Loucy (cell line): ENCODE data around the gene CENPO.

ENCODE experiments used
- H2AFZ ChIP-seq: fragments of 200-600 bp; sonication (generic); 2 replicates; pipeline ENCODE4 v1.6.0; 2016; ENCODE audit warnings: antibody characterized with exemption, mild to moderate bottlenecking, low read length, moderate library complexity
- H3F3A ChIP-seq: fragments of 200-600 bp; 2 replicates; pipeline ENCODE4 v1.6.0; 2016; ENCODE audit warnings: antibody characterized with exemption, low read depth, mild to moderate bottlenecking
- H3K27me3 ChIP-seq: fragments of 200-600 bp; sonication (generic); 2 replicates; pipeline ENCODE4 v1.6.1; 2014; ENCODE audit warnings: low read length, mild to moderate bottlenecking; ENCODE audit not compliant: insufficient read depth, poor library complexity, severe bottlenecking
- H3K36me3 ChIP-seq: fragments of 200-600 bp; sonication (generic); 2 replicates; pipeline ENCODE4 v1.6.1; 2016; ENCODE audit warnings: low read length; ENCODE audit not compliant: insufficient read depth
- H3K4me1 ChIP-seq: fragments of 200-600 bp; sonication (generic); 2 replicates; pipeline ENCODE4 v1.5.1; 2014; ENCODE audit warnings: low read length, mild to moderate bottlenecking; ENCODE audit not compliant: insufficient read depth, poor library complexity, severe bottlenecking
- H3K4me2 ChIP-seq: fragments of 200-600 bp; sonication (generic); 2 replicates; pipeline ENCODE4 v1.6.0; 2014; ENCODE audit warnings: antibody characterized with exemption, low read length, low read depth, mild to moderate bottlenecking; ENCODE audit not compliant: poor library complexity, severe bottlenecking
- H3K4me3 ChIP-seq: fragments of 200-600 bp; sonication (generic); 2 replicates; pipeline ENCODE4 v1.5.1; 2014; ENCODE audit warnings: low read length, mild to moderate bottlenecking, mixed read lengths; ENCODE audit not compliant: poor library complexity, severe bottlenecking
- H3K79me2 ChIP-seq: fragments of 200-600 bp; sonication (generic); 2 replicates; pipeline ENCODE4 v1.6.1; 2014; ENCODE audit warnings: low read length; ENCODE audit not compliant: insufficient read depth
- H3K9ac ChIP-seq: fragments of 200-600 bp; sonication (generic); 2 replicates; pipeline ENCODE4 v1.6.0; 2014; ENCODE audit warnings: mild to moderate bottlenecking, low read depth, low read length, moderate library complexity; ENCODE audit not compliant: poor library complexity, severe bottlenecking
- H3K9me2 ChIP-seq: fragments of 200-600 bp; sonication (generic); replicated peaks from 2 replicates; pipeline ENCODE4 v1.6.1; 2016; ENCODE audit warnings: low read depth, low read length, mixed read lengths
- H3K9me3 ChIP-seq: fragments of 200-600 bp; sonication (generic); 2 replicates; pipeline ENCODE4 v1.6.1; 2014; ENCODE audit warnings: mild to moderate bottlenecking, antibody characterized with exemption, low read length, low read depth; ENCODE audit not compliant: insufficient read depth
- H4K20me1 ChIP-seq: fragments of 200-600 bp; sonication (generic); 2 replicates; pipeline ENCODE4 v1.6.0; 2014; ENCODE audit warnings: antibody characterized with exemption, low read length, mild to moderate bottlenecking; ENCODE audit not compliant: insufficient read depth, poor library complexity, severe bottlenecking
- CTCF ChIP-seq: fragments of 200-600 bp; sonication (generic); conservative IDR thresholded peaks from 2 replicates; pipeline ENCODE4 v1.5.1; 2014; ENCODE audit warnings: mild to moderate bottlenecking, antibody characterized with exemption, low read length
- EZH2phosphoT487 ChIP-seq: fragments of 200-600 bp; IDR thresholded peaks from 2 replicates; pipeline ENCODE4 v1.6.1; 2018; ENCODE audit warnings: antibody characterized with exemption, mild to moderate bottlenecking, moderate library complexity, borderline replicate concordance

The CENPO gene

GRCh38 chr2:24820175-24820513 lies 26.9 kb downstream of the CENPO start:
- no peaks in the 10 kb centered on the region for H3K9me2 ChIP-seq
- H3K4me1 ChIP-seq: no peaks in the 10 kb centered on the region
- no peaks in the 10 kb centered on the region for H4K20me1 ChIP-seq
- H3K36me3 ChIP-seq: peaks cover 95% of the 10 kb centered on the region
- H3K9ac ChIP-seq: no peak overlapping the region
- no peak for TF ChIP-seq EZH2phosphoT487
- no peak for TF ChIP-seq CTCF
- H3F3A ChIP-seq: no peaks in the 10 kb centered on the region
- no peak overlapping the region for H3K4me2 ChIP-seq
- H3K9me3 ChIP-seq: no peaks in the 10 kb centered on the region
- H3K4me3 ChIP-seq: no peak overlapping the region
- no peaks in the 10 kb centered on the region for H3K27me3 ChIP-seq
- no peak overlapping the region for H2AFZ ChIP-seq
- no peaks in the 10 kb centered on the region; the same call in 1 of the 2 replicates for H3K79me2 ChIP-seq

GRCh38 chr2:24820598-24821432 lies 27.6 kb downstream of the CENPO start:
- no peak overlapping the region for H3K4me3 ChIP-seq
- H3K36me3 ChIP-seq: peaks cover 93% of the 10 kb centered on the region
- no peaks in the 10 kb centered on the region for H3K79me2 ChIP-seq
- no peaks in the 10 kb centered on the region for H3F3A ChIP-seq
- H3K4me2 ChIP-seq: no peak overlapping the region
- no peaks in the 10 kb centered on the region for H4K20me1 ChIP-seq
- no peak for TF ChIP-seq EZH2phosphoT487
- no peak for TF ChIP-seq CTCF
- no peaks in the 10 kb centered on the region for H3K9me3 ChIP-seq
- no peaks in the 10 kb centered on the region for H3K27me3 ChIP-seq
- no peaks in the 10 kb centered on the region for H3K9me2 ChIP-seq
- H3K9ac ChIP-seq: no peak overlapping the region
- H2AFZ ChIP-seq: no peak overlapping the region
- H3K4me1 ChIP-seq: no peaks in the 10 kb centered on the region

GRCh38 chr2:24821433-24821891 lies 28.2 kb downstream of the CENPO start:
- H2AFZ ChIP-seq: no peak overlapping the region
- no peak overlapping the region for H3K4me3 ChIP-seq
- TF ChIP-seq CTCF: no peak
- TF ChIP-seq EZH2phosphoT487: no peak
- H3K27me3 ChIP-seq: no peaks in the 10 kb centered on the region
- H3K9ac ChIP-seq: no peak overlapping the region
- no peaks in the 10 kb centered on the region for H3K9me2 ChIP-seq
- no peaks in the 10 kb centered on the region for H3F3A ChIP-seq
- H3K79me2 ChIP-seq: no peaks in the 10 kb centered on the region
- H3K9me3 ChIP-seq: no peaks in the 10 kb centered on the region
- H3K4me1 ChIP-seq: peaks cover 3% of the 10 kb centered on the region
- peaks cover 92% of the 10 kb centered on the region for H3K36me3 ChIP-seq
- no peaks in the 10 kb centered on the region for H4K20me1 ChIP-seq
- H3K4me2 ChIP-seq: no peak overlapping the region
